Activated naive CD8-positive, alpha-beta T cell treated with anti-CD3 and anti-CD28 coated beads, Interleukin-2, amount 50 U/mL, for 16 hours (primary cell): ENCODE measurements around the gene KSR1.
"Not testable (repeated sequence)": the region's sequence is repeated elsewhere in the genome, so short reads cannot be mapped to it uniquely, and the experiment has no call there.

Experiments
- DNase-seq: peaks from one replicate; pipeline ENCODE4 v3.0.0-alpha.2; 2020; ENCODE audit warnings: low read depth, low spot score

Gene KSR1

GRCh38 chr17:27609611-27610303 is 153.5 kb downstream of the KSR1 start:
- DNase-seq: no peak

GRCh38 chr17:27610304-27610677 is 154.0 kb downstream of the KSR1 start:
- DNase-seq: no peak

- DNase-seq: no peak
These were observed 156.0 kb downstream of the KSR1 start for GRCh38 chr17:27612160-27612770.

GRCh38 chr17:27613433-27613832 is 157.2 kb downstream of the KSR1 start:
- no peak for DNase-seq

- no peak for DNase-seq
These were observed 158.9 kb downstream of the KSR1 start for GRCh38 chr17:27615121-27615520.

GRCh38 chr17:27616414-27616813 is 160.2 kb downstream of the KSR1 start:
- DNase-seq: no peak

- DNase-seq: no peak
These were observed 162.2 kb downstream of the KSR1 start for GRCh38 chr17:27618417-27618816.

GRCh38 chr17:27620721-27621120 is 164.5 kb downstream of the KSR1 start:
- no peak for DNase-seq

- DNase-seq: no peak
These were observed 165.3 kb downstream of the KSR1 start for GRCh38 chr17:27621536-27621935.

- DNase-seq: no peak
These were observed 165.8 kb downstream of the KSR1 start for GRCh38 chr17:27621942-27622559.

- DNase-seq: no peak
These were observed 166.7 kb downstream of the KSR1 start for GRCh38 chr17:27622986-27623385.

GRCh38 chr17:27623614-27624013 is 167.4 kb downstream of the KSR1 start:
- no peak for DNase-seq

GRCh38 chr17:27624539-27624938 is 168.3 kb downstream of the KSR1 start:
- DNase-seq: no peak

- no peak for DNase-seq
These were observed 169.6 kb downstream of the KSR1 start for GRCh38 chr17:27625856-27626255.

GRCh38 chr17:27627514-27627913 is 171.3 kb downstream of the KSR1 start:
- no peak for DNase-seq

- no peak for DNase-seq
These were observed 172.1 kb downstream of the KSR1 start for GRCh38 chr17:27628376-27628775.

GRCh38 chr17:27629260-27629659 is 173.0 kb downstream of the KSR1 start:
- not testable (repeated sequence) for DNase-seq

- DNase-seq: no peak
These were observed 174.6 kb downstream of the KSR1 start, which contains the start of gene LGALS9 for GRCh38 chr17:27630607-27631410. Gene LGALS9 (plus strand): TSS chr17:27631188. CDS start chr17:27631266, 78 bp downstream.

GRCh38 chr17:27631411-27631760 is 175.1 kb downstream of the KSR1 start:
- no peak for DNase-seq

- no peak for DNase-seq
These were observed 175.9 kb downstream of the KSR1 start for GRCh38 chr17:27631897-27632725.

- not testable (repeated sequence) for DNase-seq
These were observed 176.5 kb downstream of the KSR1 start for GRCh38 chr17:27632766-27633165.
